ENCODE results near the gene BEX4.
"Not testable (repeated sequence)": the region's sequence is repeated elsewhere in the genome, so short reads cannot be mapped to it uniquely, and the experiment has no call there.

The BEX4 gene, protein sequence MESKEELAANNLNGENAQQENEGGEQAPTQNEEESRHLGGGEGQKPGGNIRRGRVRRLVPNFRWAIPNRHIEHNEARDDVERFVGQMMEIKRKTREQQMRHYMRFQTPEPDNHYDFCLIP

DNA sequence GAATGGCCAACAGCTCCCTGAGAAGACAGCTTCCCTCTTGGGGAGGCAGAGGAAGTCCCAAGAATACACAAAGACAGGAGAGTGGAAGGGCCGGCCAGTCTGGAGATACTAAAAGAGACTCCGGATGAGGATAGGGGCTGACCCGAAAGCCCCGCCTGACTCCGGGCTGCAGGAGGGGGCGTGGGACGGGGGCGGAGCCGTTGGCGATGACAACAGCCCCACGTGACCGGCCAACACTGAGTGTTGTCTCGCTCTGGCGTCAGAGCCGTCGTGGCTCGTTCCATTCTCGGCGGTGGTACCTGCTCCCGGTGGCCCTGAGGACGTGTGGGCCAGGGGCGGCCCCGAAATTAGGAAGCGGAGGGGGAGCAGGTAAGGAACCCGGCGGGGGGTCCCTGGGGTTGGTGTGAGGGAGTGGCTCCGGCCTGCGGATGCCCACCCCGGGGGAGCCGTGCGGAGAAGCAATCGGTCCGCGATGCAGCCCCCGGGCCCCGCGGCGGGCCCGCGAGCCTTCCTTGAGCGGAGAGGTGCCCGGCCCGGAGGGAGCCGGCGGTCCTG is at the start of gene BEX4:
TSS of gene BEX4 (plus strand) at position 239 of the 555 bp plus-strand sequence. CDS start 1,046 bp downstream, outside the sequence.
- Histone ChIP-seq H3K27ac (no peak within 1 kb of the TSS), H3K9me3 (ENCODE audit: low read depth, low read length) (no peaks in the 10 kb centered on the region), H3K9ac (ENCODE audit: insufficient read length) (peak within 1 kb of the TSS; percentile 79), H3K36me3 (ENCODE audit: insufficient read depth, low read length) (no peaks in the 10 kb centered on the region; the same call in none of the 2 replicates), H3K4me3 (peak within 1 kb of the TSS; percentile 80)
- DNase-seq (ENCODE audit: low read depth, low spot score), result no peak
- TF ChIP-seq FOXP2 (optimal IDR thresholded peaks at IDR 0.05; ENCODE audit: control extremely low read depth, extremely low read length, insufficient read depth) (no peak), EZH2 (IDR thresholded peaks at IDR 0.05) (no peak), POLR2AphosphoS5 (IDR thresholded peaks at IDR 0.05; ENCODE audit: borderline replicate concordance, low read depth, low read length) (peak; percentile 61; the same call in 1 of the 2 replicates)

DNA sequence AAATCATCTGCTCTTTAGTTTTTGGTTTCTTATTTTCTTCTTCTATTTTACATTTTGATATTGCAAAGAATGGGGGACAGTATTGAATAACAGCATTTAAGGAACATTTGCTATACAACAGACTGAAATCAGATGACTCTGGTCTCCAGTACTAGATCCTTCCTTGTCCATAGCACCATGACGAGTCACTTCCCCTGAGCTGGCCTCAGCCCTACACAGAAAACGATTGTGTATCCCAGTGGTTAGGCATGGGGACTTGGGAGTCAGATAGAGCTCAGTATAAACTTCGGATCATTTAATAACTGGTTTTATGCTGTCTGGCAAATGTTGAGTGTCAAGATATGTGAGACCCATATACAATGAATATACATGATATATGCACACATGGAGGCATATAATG is 44.7 kb upstream of the BEX4 start:
- H3K9ac ChIP-seq (ENCODE audit: insufficient read length), result no peak overlapping the region
- TF ChIP-seq POLR2AphosphoS5 (IDR thresholded peaks at IDR 0.05; ENCODE audit: borderline replicate concordance, low read depth, low read length) (no peak), FOXP2 (optimal IDR thresholded peaks at IDR 0.05; ENCODE audit: control extremely low read depth, extremely low read length, insufficient read depth) (no peak), EZH2 (IDR thresholded peaks at IDR 0.05) (no peak)

DNA sequence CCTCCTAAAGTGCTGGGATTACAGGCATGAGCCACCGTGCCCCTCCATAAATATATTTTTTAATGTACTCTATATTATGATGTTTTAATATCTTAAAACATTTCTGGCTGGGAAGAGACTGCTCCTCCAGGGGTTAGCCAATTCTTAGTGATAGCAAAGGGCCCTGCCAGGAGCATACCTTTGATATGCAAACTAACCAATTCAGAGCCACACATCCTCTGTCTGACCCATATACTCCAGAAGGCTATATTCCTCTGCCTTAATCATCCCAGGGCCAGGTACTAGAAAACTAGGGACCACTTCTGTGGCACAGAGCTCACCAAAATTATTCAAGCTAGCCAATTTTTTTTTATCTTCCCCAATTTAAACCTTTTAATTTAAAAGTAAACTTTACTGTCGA is 43.6 kb upstream of the BEX4 start:
- Histone ChIP-seq H3K4me3 (no peak overlapping the region), H3K9ac (ENCODE audit: insufficient read length) (no peak overlapping the region), H3K27ac (no peak overlapping the region), H3K9me3 (ENCODE audit: low read depth, low read length) (no peaks in the 10 kb centered on the region), H3K36me3 (ENCODE audit: insufficient read depth, low read length) (no peaks in the 10 kb centered on the region)
- DNase-seq (ENCODE audit: low read depth, low spot score), result no peak
- no peak for TF ChIP-seq FOXP2 (optimal IDR thresholded peaks at IDR 0.05; ENCODE audit: control extremely low read depth, extremely low read length, insufficient read depth)
- TF ChIP-seq EZH2 (IDR thresholded peaks at IDR 0.05), result no peak
- no peak for TF ChIP-seq POLR2AphosphoS5 (IDR thresholded peaks at IDR 0.05; ENCODE audit: borderline replicate concordance, low read depth, low read length)

More for the DNA sequence above, 44.7 kb upstream of the BEX4 start:
- no peaks in the 10 kb centered on the region for H3K9me3 ChIP-seq (ENCODE audit: low read depth, low read length)
- H3K27ac ChIP-seq, result no peak overlapping the region
- DNase-seq (ENCODE audit: low read depth, low spot score), result no peak
- no peak overlapping the region for H3K4me3 ChIP-seq
- H3K36me3 ChIP-seq (ENCODE audit: insufficient read depth, low read length), result no peaks in the 10 kb centered on the region

DNA sequence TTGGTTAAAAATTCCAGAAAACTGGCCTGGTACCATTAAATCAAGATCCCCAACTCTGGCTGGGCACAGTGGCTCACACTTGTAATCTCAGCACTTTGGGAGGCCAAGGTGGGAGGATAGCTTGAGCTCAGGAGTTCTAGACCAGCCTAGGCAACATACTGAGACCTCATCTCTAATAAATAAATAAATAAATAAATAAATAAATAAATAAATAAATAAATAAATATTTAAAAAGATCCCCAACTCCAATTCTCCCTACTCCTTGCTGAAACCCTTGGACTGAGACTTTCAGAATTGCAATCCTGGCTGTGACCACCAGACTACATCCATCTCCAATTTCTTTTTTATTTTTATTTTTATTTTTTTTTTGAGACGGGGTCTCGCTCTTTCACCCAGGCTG is 39.7 kb upstream of the BEX4 start:
- not testable (repeated sequence) for DNase-seq (ENCODE audit: low read depth, low spot score); H3K36me3 ChIP-seq (ENCODE audit: insufficient read depth, low read length); H3K9ac ChIP-seq (ENCODE audit: insufficient read length); H3K9me3 ChIP-seq (ENCODE audit: low read depth, low read length); H3K27ac ChIP-seq; H3K4me3 ChIP-seq

DNA sequence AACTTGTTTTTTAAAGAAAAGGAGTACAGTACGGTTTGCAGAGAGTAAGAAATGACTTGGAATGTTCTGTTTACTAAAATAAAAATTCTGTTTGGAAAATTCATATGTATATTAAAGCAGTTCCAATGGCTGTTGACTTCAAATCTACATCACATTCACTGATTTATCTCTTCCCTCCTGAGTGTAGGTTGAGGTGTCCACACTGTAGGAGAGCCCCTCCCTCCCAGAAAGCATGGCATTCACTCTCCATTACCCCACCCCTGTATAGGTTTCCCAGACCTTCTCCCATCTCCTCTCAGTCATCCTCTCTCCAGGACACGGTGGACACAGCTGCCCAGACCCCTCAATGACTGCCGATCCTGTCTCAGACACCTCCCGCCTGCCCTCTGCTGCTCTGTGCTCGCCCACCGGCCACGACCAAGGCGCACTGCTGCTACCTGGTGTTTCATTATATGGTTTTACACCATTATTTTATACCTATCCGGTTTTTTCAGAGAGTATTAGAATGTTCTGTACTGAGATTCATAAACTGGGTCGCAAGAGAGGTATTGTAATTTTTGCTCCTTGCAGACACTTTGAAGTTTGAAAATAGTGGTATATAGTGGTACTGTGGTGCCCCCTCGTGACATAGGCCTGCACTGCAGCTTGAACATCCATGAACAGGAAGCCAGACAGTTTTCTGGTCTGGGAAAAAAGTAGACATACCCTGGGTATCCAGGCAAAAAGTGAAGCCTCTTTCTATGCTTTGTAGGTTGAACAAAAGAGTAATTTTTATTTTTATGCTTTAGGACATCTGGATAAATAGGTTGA is 38.8 kb upstream of the BEX4 start:
- no peak for DNase-seq (ENCODE audit: low read depth, low spot score)
- no peak overlapping the region for H3K4me3 ChIP-seq
- no peaks in the 10 kb centered on the region for H3K9me3 ChIP-seq (ENCODE audit: low read depth, low read length)
- no peak overlapping the region for H3K9ac ChIP-seq (ENCODE audit: insufficient read length)
- no peak overlapping the region for H3K27ac ChIP-seq
- H3K36me3 ChIP-seq (ENCODE audit: insufficient read depth, low read length), result no peaks in the 10 kb centered on the region
- TF ChIP-seq POLR2AphosphoS5 (IDR thresholded peaks at IDR 0.05; ENCODE audit: borderline replicate concordance, low read depth, low read length) (no peak), EZH2 (IDR thresholded peaks at IDR 0.05) (no peak), FOXP2 (optimal IDR thresholded peaks at IDR 0.05; ENCODE audit: control extremely low read depth, extremely low read length, insufficient read depth) (no peak)

DNA sequence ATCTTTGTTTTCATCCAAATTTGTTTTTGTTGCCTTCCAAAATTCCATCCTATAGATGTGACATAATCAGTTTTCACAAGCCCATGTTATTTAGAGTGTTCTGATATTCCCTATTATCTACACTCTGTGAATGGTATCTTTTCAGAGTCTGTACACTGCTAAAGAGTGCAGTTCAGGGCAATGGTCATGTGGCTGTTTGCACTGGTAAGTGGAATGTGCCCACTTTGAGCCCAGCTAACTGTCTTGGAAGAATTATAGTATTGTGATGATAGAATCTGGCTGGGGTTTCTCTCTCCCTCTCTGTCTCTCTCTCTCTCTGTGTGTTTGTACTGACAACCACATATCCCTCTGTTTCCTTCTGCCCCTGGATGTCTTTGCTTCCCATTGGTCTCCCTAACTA is 37.4 kb upstream of the BEX4 start:
- H3K4me3 ChIP-seq, result no peak overlapping the region
- TF ChIP-seq FOXP2 (optimal IDR thresholded peaks at IDR 0.05; ENCODE audit: control extremely low read depth, extremely low read length, insufficient read depth) (no peak), POLR2AphosphoS5 (IDR thresholded peaks at IDR 0.05; ENCODE audit: borderline replicate concordance, low read depth, low read length) (no peak), EZH2 (IDR thresholded peaks at IDR 0.05) (no peak)
- H3K9me3 ChIP-seq (ENCODE audit: low read depth, low read length), result no peaks in the 10 kb centered on the region
- H3K36me3 ChIP-seq (ENCODE audit: insufficient read depth, low read length), result no peaks in the 10 kb centered on the region
- no peak overlapping the region for H3K27ac ChIP-seq
- no peak for DNase-seq (ENCODE audit: low read depth, low spot score)
- H3K9ac ChIP-seq (ENCODE audit: insufficient read length), result no peak overlapping the region

DNA sequence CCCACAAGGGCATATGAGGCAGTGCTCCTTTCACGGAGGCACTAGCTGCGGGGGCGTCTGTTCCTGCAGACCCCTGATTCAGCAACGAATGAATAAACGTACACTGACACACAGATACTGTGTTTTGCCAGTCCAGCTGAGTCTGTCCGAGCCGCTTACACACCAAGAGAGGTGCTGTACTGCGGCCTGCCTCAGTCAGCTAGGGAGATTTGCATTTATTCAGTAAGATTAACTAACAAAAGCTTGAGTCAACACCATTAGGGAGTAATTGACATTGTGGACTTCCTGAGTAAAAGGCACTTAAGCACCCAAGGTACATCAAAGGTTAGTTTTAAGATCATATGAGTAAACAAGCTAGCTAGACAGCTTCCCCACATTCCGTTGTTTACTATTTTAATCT is 31.0 kb upstream of the BEX4 start:
- H3K36me3 ChIP-seq (ENCODE audit: insufficient read depth, low read length), result no peaks in the 10 kb centered on the region
- H3K27ac ChIP-seq, result no peak overlapping the region
- no peak overlapping the region for H3K9ac ChIP-seq (ENCODE audit: insufficient read length)
- H3K4me3 ChIP-seq, result no peak overlapping the region
- no peaks in the 10 kb centered on the region for H3K9me3 ChIP-seq (ENCODE audit: low read depth, low read length)
- TF ChIP-seq POLR2AphosphoS5 (IDR thresholded peaks at IDR 0.05; ENCODE audit: borderline replicate concordance, low read depth, low read length) (no peak), EZH2 (IDR thresholded peaks at IDR 0.05) (no peak), FOXP2 (optimal IDR thresholded peaks at IDR 0.05; ENCODE audit: control extremely low read depth, extremely low read length, insufficient read depth) (no peak)
- no peak for DNase-seq (ENCODE audit: low read depth, low spot score)

DNA sequence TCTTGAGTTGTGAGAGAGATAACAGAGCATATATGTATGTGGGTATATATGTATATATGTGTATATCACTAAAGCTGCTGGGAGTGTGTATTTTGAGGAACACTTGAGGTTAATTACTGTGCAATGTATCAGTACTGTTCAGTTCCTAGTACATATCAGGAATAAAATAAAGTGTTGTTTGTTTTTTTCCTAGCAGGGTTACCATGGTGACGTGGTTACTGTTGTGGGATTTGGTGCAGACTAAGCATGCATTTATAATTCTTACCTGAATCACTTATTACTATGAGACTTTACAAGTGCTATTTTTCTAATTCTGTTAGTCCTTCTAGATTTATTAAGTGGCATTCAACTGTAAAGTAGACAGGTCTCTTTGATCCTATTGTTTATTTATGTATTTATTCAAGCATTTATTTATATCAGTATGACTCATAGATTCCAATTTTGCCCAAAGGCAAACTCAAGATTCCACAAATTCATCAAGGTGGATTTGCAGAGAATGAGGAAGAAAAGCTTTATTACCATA is 26.9 kb upstream of the BEX4 start:
- Histone ChIP-seq H3K4me3 (no peak overlapping the region), H3K9me3 (ENCODE audit: low read depth, low read length) (no peaks in the 10 kb centered on the region), H3K27ac (no peak overlapping the region), H3K9ac (ENCODE audit: insufficient read length) (no peak overlapping the region), H3K36me3 (ENCODE audit: insufficient read depth, low read length) (no peaks in the 10 kb centered on the region)
- DNase-seq (ENCODE audit: low read depth, low spot score), result no peak
- TF ChIP-seq EZH2 (IDR thresholded peaks at IDR 0.05) (no peak), POLR2AphosphoS5 (IDR thresholded peaks at IDR 0.05; ENCODE audit: borderline replicate concordance, low read depth, low read length) (no peak), FOXP2 (optimal IDR thresholded peaks at IDR 0.05; ENCODE audit: control extremely low read depth, extremely low read length, insufficient read depth) (no peak)
